NCI-H446 treated with DMSO at 0.1 percent for 48 hours (cell line): ENCODE measurements around the gene EFHB.
A peak's percentile ranks its signal among the peaks of the same experiment; 100 is the strongest.
"Not testable (repeated sequence)": the region's sequence is repeated elsewhere in the genome, so short reads cannot be mapped to it uniquely, and the experiment has no call there.

Experiments used
- DNase-seq: peaks from one replicate; lab custom pipeline; 2025; lab: John Stamatoyannopoulos, UW

EFHB gene

DNA sequence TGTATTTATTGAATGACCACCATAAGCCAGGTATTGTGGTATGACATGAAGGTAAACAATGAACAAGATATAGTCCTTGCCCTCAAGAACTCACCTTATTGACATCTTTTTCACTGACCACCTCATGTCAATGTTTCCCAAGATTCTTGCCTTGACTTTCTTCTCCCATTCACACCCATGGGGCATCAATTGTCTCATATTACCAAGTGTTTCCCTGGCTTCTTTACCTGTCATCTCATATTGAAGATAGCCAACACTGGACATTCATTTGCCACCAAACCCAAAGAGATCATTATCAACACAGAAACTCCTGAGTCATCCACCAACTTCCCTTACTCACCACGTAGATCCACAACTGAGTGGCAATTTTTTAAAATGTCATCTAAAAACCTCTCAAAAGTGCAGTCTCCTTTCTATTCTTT lies 2.2 kb downstream of the EFHB start:
- no peak for DNase-seq

DNA sequence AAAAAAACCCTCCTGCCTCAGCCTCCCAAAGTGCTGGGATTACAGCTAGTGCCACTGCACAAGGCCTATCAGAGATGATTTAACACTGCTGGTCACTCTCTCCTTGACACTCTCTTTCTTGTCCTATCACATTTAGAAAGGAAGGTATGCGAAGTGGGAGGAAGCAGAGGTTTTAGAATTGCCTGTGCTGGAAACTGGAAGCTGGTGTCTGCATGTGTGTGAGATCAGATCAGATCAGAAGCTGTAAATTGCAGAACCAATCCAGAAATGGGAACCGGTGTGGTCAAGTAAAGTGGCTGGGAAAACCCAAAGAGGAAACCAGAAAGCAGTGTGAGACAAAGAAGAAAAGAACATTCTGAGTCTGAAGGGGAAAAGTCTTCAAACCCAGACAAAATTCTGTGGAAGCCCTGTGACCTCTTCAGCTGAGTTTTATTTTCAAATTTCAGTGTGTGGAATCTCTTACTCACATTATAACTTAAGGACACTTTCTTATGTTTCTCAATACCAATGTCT lies 2.8 kb downstream of the EFHB start:
- DNase-seq: no peak

- no peak for DNase-seq
These were observed 13.5 kb downstream of the EFHB start for GRCh38 chr3:19920401-19921080.

- DNase-seq: no peak
These were observed 16.9 kb downstream of the EFHB start for GRCh38 chr3:19917167-19917566.

GRCh38 chr3:19911452-19911851 lies 22.6 kb downstream of the EFHB start:
- no peak for DNase-seq

DNA sequence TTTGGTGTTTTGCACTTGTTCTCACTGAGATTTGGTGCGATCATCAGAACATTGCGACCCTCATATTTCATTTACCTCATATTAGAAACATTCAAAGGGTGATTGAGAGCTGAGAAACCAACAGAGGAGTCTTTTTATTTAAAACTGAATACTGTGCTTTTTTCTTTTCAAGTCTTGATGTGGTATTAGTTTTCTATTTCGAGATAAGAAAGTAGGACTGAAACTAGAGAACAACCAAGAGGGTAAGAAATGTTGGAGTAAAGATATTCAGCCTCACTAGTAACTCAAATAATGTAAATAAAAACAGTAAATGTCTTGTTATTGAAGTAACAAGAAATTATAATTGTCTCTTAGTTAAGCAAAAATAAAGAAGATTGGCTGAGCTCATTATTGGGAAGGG lies 26.5 kb downstream of the EFHB start:
- DNase-seq: no peak

DNA sequence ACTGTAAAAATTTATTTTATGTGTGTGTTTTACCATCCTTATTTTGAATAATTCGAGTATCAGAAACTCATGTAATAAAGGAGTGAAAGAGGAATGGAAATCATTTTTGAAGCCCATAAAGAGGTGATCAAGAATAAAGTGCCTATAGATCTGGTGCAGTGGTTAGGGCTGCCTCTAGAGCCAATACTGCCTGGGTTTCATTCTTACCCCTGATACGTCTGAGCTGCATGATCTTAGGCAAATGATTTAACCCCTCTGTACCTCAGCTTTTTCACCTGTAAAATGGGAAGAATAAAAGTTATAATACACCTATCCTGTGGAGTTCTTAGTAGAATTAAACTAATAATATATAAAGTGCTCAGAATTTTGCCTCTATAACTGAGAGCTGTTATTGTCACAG lies 30.4 kb downstream of the EFHB start:
- no peak for DNase-seq

GRCh38 chr3:19901918-19902317 lies 32.1 kb downstream of the EFHB start:
- no peak for DNase-seq

GRCh38 chr3:19901337-19901736 lies 32.7 kb downstream of the EFHB start:
- DNase-seq: no peak

DNA sequence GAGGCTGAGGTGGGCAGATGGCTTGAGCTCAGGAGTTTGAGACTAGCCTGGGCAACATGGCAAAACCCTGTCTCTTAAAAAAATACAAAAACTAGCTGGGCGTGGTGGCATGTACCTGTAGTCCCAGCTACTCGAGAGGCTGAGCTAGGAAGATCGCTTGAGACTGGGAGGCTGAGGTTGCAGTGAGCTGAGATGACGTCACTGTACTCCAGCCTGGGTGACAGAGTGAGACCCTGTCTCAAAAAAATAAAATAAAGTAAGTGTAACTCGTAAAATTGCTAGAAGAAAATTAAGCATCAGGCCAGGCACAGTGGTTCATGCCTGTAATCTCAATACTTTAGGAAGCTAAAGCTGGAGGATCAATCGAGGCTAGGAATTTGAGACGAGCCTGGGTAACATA lies 34.2 kb downstream of the EFHB start:
- DNase-seq: not testable (repeated sequence)

- no peak for DNase-seq
These were observed 34.8 kb downstream of the EFHB start for GRCh38 chr3:19899264-19899663.

DNA sequence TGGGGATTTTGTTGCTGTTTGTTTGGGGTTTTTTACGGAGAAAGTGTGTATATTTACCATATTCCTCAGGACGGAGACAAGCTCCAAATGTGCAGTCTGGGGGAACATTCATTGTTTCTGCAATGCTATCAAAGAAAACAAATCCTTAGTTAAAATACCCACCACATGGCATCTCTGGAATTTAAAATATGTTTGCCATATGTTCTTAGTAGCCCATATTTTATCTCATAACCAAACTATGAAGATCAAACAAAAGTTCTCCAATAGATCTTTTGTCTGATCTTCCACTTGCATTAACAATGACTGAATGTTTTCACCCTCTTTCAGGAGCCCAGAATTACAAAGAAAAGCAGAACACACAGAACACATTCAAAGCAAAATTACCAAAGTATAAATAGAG lies 35.3 kb downstream of the EFHB start:
- no peak for DNase-seq

GRCh38 chr3:19891740-19892139 lies 42.3 kb downstream of the EFHB start:
- no peak for DNase-seq

GRCh38 chr3:19888428-19889152 lies 45.4 kb downstream of the EFHB start:
- DNase-seq: no peak

DNA sequence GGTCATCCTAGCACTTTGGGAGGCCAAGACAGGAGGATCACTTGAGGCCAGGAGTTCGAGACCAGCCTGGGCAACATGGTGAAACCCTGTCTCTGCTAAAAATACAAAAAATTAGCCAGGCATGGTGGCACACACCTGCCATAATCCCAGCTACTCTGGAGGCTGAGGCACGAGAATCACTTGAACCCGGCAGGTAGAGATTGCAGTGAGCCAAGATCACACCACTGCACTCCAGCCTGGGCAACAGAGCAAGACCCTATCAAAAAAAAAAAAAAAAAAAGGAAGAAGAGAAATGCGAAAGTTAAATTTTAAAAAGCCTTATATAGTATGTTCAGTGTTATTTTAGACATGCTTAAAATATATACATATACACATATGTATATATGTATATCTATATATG lies 46.9 kb downstream of the EFHB start:
- not testable (repeated sequence) for DNase-seq

GRCh38 chr3:19886404-19886803 lies 47.6 kb downstream of the EFHB start:
- no peak for DNase-seq

GRCh38 chr3:19885468-19885867 lies 48.5 kb downstream of the EFHB start:
- DNase-seq: peak; percentile 3

GRCh38 chr3:19881852-19882251 lies 52.2 kb downstream of the EFHB start:
- no peak for DNase-seq

- DNase-seq: no peak
These were observed 53.0 kb downstream of the EFHB start for GRCh38 chr3:19881036-19881435.

GRCh38 chr3:19877656-19878055 lies 56.4 kb downstream of the EFHB start:
- no peak for DNase-seq

DNA sequence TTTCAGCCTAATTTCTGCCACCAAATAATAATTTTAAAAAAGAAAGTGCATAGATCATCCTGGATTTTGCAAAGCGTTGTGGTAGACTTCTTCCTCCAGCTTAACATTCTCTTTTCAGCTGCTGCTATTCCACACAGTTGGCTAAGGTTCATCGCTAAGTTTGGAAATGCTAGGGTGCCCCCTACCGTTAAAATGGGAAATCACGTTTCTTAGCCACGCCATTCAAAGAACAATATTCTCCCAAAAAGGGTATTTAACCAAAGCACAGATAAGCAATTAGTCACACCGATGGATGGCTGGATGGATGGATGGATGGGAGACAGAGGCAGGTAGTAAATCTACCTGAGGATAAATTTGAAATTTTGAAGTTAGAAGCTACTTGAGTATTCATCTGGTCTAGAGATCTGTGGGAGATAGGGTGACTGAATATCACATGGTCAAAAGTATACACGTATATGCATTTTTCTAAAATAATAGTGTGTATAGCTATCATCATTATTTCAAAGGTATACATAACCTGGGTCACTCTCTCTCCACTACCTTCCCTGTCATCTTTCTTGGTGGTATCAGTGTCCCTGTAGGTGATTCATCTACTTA lies 67.2 kb downstream of the EFHB start:
- DNase-seq: peak; percentile 12

DNA sequence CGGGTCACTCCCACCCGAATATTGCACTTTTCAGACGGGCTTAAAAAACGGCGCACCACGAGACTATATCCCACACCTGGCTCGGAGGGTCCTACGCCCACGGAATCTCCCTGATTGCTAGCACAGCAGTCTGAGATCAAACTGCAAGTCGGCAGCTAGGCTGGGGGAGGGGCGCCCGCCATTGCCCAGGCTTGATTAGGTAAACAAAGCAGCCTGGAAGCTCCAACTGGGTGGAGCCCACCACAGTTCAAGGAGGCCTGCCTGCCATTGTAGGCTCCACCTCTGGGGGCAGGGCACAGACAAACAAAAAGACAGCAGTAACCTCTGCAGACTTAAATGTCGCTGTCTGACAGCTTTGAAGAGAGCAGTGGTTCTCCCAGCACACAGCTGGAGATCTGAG lies 78.7 kb downstream of the EFHB start:
- DNase-seq: not testable (repeated sequence)

DNA sequence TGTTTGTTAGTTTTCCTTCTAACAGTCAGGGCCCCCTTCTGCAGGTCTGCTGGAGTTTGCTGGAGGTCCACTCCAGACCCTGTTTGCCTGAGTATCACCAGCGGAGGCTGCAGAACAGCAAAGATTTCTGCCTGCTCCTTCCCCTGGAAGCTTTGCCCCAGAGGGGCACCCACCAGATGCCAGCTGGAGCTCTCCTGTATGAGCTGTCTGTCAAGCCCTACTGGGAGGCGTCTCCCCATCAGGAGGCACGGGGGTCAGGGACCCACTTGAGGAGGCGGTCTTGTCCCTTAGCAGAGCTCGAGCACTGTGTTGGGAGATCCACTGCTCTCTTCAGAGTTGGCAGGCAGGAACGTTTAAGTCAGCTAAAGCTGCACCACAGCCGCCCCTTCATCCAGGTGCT lies 87.4 kb downstream of the EFHB start:
- not testable (repeated sequence) for DNase-seq
